ENCODE measurements around the gene NUDT1.

The NUDT1 gene

GRCh38 chr7:2251841-2252771 lies 10.1 kb downstream of the NUDT1 start:
- peaks cover 67% of the 10 kb centered on the region for H3K36me3 ChIP-seq (ENCODE audit: control insufficient read depth, insufficient read depth, low read length)
- no peak overlapping the region for H3K4me3 ChIP-seq (ENCODE audit: low read depth, low read length)
- H3K9me3 ChIP-seq (ENCODE audit: control insufficient read depth, insufficient read depth, low read depth, low read length), result no peaks in the 10 kb centered on the region
- H3K27me3 ChIP-seq (ENCODE audit: control insufficient read depth, insufficient read depth, low read length), result no peaks in the 10 kb centered on the region
- peak overlapping the region; percentile 75 for H3K27ac ChIP-seq (ENCODE audit: low read depth, low read length)
- H3K4me1 ChIP-seq (ENCODE audit: control insufficient read depth, insufficient read depth, low read length), result peaks cover 13% of the 10 kb centered on the region
- H3K9ac ChIP-seq (ENCODE audit: low read length), result no peak overlapping the region

GRCh38 chr7:2253021-2253420 lies 11.0 kb downstream of the NUDT1 start:
- H3K27me3 ChIP-seq (ENCODE audit: control insufficient read depth, insufficient read depth, low read length), result no peaks in the 10 kb centered on the region
- H3K36me3 ChIP-seq (ENCODE audit: control insufficient read depth, insufficient read depth, low read length), result peaks cover 72% of the 10 kb centered on the region
- no peak overlapping the region for H3K9ac ChIP-seq (ENCODE audit: low read length)
- peaks cover 8% of the 10 kb centered on the region; the same call in 1 of the 2 replicates for H3K4me1 ChIP-seq (ENCODE audit: control insufficient read depth, insufficient read depth, low read length)
- H3K4me3 ChIP-seq (ENCODE audit: low read depth, low read length), result no peak overlapping the region
- no peaks in the 10 kb centered on the region for H3K9me3 ChIP-seq (ENCODE audit: control insufficient read depth, insufficient read depth, low read depth, low read length)
- H3K27ac ChIP-seq (ENCODE audit: low read depth, low read length), result no peak overlapping the region

- H3K27ac ChIP-seq (ENCODE audit: low read depth, low read length), result no peak overlapping the region
- peaks cover 69% of the 10 kb centered on the region for H3K36me3 ChIP-seq (ENCODE audit: control insufficient read depth, insufficient read depth, low read length)
Observed at GRCh38 chr7:2253525-2254244, 11.7 kb downstream of the NUDT1 start.

GRCh38 chr7:2254429-2255144 lies 12.6 kb downstream of the NUDT1 start:
- no peak overlapping the region for H3K9ac ChIP-seq (ENCODE audit: low read length)
- H3K27me3 ChIP-seq (ENCODE audit: control insufficient read depth, insufficient read depth, low read length), result no peaks in the 10 kb centered on the region
- no peak overlapping the region for H3K27ac ChIP-seq (ENCODE audit: low read depth, low read length)
- H3K36me3 ChIP-seq (ENCODE audit: control insufficient read depth, insufficient read depth, low read length), result peaks cover 71% of the 10 kb centered on the region
- 0 out of 2 replicates have a peak, but pooled peaks cover 3% of the 10 kb centered on the region for H3K4me1 ChIP-seq (ENCODE audit: control insufficient read depth, insufficient read depth, low read length)
- H3K4me3 ChIP-seq (ENCODE audit: low read depth, low read length), result no peak overlapping the region
- no peaks in the 10 kb centered on the region for H3K9me3 ChIP-seq (ENCODE audit: control insufficient read depth, insufficient read depth, low read depth, low read length)

More at GRCh38 chr7:2253525-2254244, 11.7 kb downstream of the NUDT1 start:
- H3K9ac ChIP-seq (ENCODE audit: low read length), result no peak overlapping the region
- no peaks in the 10 kb centered on the region for H3K27me3 ChIP-seq (ENCODE audit: control insufficient read depth, insufficient read depth, low read length)
- no peak overlapping the region for H3K4me3 ChIP-seq (ENCODE audit: low read depth, low read length)
- H3K4me1 ChIP-seq (ENCODE audit: control insufficient read depth, insufficient read depth, low read length), result peaks cover 6% of the 10 kb centered on the region; the same call in 1 of the 2 replicates
- H3K9me3 ChIP-seq (ENCODE audit: control insufficient read depth, insufficient read depth, low read depth, low read length), result no peaks in the 10 kb centered on the region

GRCh38 chr7:2255145-2256139 lies 13.4 kb downstream of the NUDT1 start:
- Histone ChIP-seq H3K9ac (ENCODE audit: low read length) (no peak overlapping the region), H3K9me3 (ENCODE audit: control insufficient read depth, insufficient read depth, low read depth, low read length) (no peaks in the 10 kb centered on the region), H3K27ac (ENCODE audit: low read depth, low read length) (no peak overlapping the region), H3K4me3 (ENCODE audit: low read depth, low read length) (no peak overlapping the region), H3K36me3 (ENCODE audit: control insufficient read depth, insufficient read depth, low read length) (peaks cover 67% of the 10 kb centered on the region), H3K4me1 (ENCODE audit: control insufficient read depth, insufficient read depth, low read length) (0 out of 2 replicates have a peak, but pooled peaks cover 3% of the 10 kb centered on the region), H3K27me3 (ENCODE audit: control insufficient read depth, insufficient read depth, low read length) (no peaks in the 10 kb centered on the region)

- no peak overlapping the region for H3K9ac ChIP-seq (ENCODE audit: low read length)
- 0 out of 2 replicates have a peak, but pooled peaks cover 3% of the 10 kb centered on the region for H3K4me1 ChIP-seq (ENCODE audit: control insufficient read depth, insufficient read depth, low read length)
- no peaks in the 10 kb centered on the region for H3K27me3 ChIP-seq (ENCODE audit: control insufficient read depth, insufficient read depth, low read length)
- no peak overlapping the region for H3K27ac ChIP-seq (ENCODE audit: low read depth, low read length)
- no peaks in the 10 kb centered on the region for H3K9me3 ChIP-seq (ENCODE audit: control insufficient read depth, insufficient read depth, low read depth, low read length)
- no peak overlapping the region for H3K4me3 ChIP-seq (ENCODE audit: low read depth, low read length)
- H3K36me3 ChIP-seq (ENCODE audit: control insufficient read depth, insufficient read depth, low read length), result peaks cover 64% of the 10 kb centered on the region
Observed at GRCh38 chr7:2256306-2257045, 14.4 kb downstream of the NUDT1 start.

GRCh38 chr7:2257046-2257551 lies 15.1 kb downstream of the NUDT1 start:
- Histone ChIP-seq H3K9me3 (ENCODE audit: control insufficient read depth, insufficient read depth, low read depth, low read length) (no peaks in the 10 kb centered on the region), H3K4me3 (ENCODE audit: low read depth, low read length) (no peak overlapping the region), H3K4me1 (ENCODE audit: control insufficient read depth, insufficient read depth, low read length) (0 out of 2 replicates have a peak, but pooled peaks cover 2% of the 10 kb centered on the region), H3K36me3 (ENCODE audit: control insufficient read depth, insufficient read depth, low read length) (peaks cover 66% of the 10 kb centered on the region), H3K27ac (ENCODE audit: low read depth, low read length) (0 out of 2 replicates have a peak overlapping the region, but pooled peaks have one; percentile 18), H3K9ac (ENCODE audit: low read length) (no peak overlapping the region), H3K27me3 (ENCODE audit: control insufficient read depth, insufficient read depth, low read length) (no peaks in the 10 kb centered on the region)

- Histone ChIP-seq H3K27me3 (ENCODE audit: control insufficient read depth, insufficient read depth, low read length) (no peaks in the 10 kb centered on the region), H3K27ac (ENCODE audit: low read depth, low read length) (0 out of 2 replicates have a peak overlapping the region, but pooled peaks have one; percentile 18), H3K9ac (ENCODE audit: low read length) (peak overlapping the region; percentile 24), H3K9me3 (ENCODE audit: control insufficient read depth, insufficient read depth, low read depth, low read length) (no peaks in the 10 kb centered on the region), H3K4me3 (ENCODE audit: low read depth, low read length) (no peak overlapping the region), H3K36me3 (ENCODE audit: control insufficient read depth, insufficient read depth, low read length) (peaks cover 72% of the 10 kb centered on the region), H3K4me1 (ENCODE audit: control insufficient read depth, insufficient read depth, low read length) (no peaks in the 10 kb centered on the region)
Observed at GRCh38 chr7:2257651-2258050, 15.6 kb downstream of the NUDT1 start.

- H3K9ac ChIP-seq (ENCODE audit: low read length), result peak overlapping the region; percentile 31
Observed at GRCh38 chr7:2258661-2259365, 16.8 kb downstream of the NUDT1 start.

More at GRCh38 chr7:2258661-2259365, 16.8 kb downstream of the NUDT1 start:
- H3K4me3 ChIP-seq (ENCODE audit: low read depth, low read length), result no peak overlapping the region
- H3K9me3 ChIP-seq (ENCODE audit: control insufficient read depth, insufficient read depth, low read depth, low read length), result no peaks in the 10 kb centered on the region
- H3K27me3 ChIP-seq (ENCODE audit: control insufficient read depth, insufficient read depth, low read length), result no peaks in the 10 kb centered on the region
- H3K27ac ChIP-seq (ENCODE audit: low read depth, low read length), result no peak overlapping the region
- H3K4me1 ChIP-seq (ENCODE audit: control insufficient read depth, insufficient read depth, low read length), result no peaks in the 10 kb centered on the region
- peaks cover 71% of the 10 kb centered on the region for H3K36me3 ChIP-seq (ENCODE audit: control insufficient read depth, insufficient read depth, low read length)
